Fibroblast of upper back skin (primary cell): ENCODE data around the gene PPP2R5B.

Experiments used
- DNase-seq: peaks from one replicate; pipeline ENCODE4 v3.0.0-alpha.2; 2013

Gene PPP2R5B

DNA sequence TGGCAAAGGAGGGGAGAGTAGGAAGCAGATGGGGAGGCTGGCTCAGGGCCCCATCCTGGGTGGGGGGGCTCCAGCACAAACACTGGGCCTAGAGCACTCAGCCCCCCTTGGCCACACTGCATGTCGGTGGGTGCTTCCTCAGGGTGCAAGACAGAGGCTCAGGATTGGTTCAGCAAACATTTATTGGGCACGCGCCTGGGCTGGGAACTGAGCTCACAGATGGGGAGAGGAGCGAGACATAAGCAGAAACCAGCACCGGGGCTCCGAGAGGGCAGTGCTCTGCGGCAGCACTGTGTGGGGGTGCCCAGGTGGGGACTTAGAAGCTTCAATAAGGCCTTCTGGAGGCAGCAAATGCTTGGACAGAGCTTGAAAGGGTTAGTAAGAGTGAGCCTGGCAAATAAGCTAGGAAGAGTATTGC lies 34.0 kb upstream of the PPP2R5B start:
- DNase-seq, result no peak

GRCh38 chr11:64891215-64891848 lies 33.2 kb upstream of the PPP2R5B start:
- DNase-seq, result no peak

GRCh38 chr11:64891880-64892279 lies 32.6 kb upstream of the PPP2R5B start:
- DNase-seq, result no peak

- no peak for DNase-seq
Measured at GRCh38 chr11:64892411-64892831, 32.1 kb upstream of the PPP2R5B start.

DNA sequence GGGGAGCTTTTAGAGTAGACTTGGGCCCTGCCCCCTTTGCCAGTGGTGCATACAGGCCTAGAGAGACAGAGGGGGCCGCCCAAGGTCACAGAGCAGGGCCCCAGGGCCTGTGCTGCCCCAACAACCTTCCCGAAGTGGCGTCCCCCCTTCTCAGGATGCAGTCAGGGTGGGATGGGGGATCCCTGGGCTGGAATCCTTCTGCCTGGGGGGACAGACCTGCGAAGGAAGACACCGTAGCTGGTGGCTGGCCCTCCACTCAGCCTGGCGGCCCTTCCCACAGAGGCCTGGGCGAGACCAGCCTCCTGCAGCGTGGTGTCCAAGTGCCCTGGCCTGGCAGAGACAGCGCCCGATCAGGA lies 31.7 kb upstream of the PPP2R5B start:
- no peak for DNase-seq

DNA sequence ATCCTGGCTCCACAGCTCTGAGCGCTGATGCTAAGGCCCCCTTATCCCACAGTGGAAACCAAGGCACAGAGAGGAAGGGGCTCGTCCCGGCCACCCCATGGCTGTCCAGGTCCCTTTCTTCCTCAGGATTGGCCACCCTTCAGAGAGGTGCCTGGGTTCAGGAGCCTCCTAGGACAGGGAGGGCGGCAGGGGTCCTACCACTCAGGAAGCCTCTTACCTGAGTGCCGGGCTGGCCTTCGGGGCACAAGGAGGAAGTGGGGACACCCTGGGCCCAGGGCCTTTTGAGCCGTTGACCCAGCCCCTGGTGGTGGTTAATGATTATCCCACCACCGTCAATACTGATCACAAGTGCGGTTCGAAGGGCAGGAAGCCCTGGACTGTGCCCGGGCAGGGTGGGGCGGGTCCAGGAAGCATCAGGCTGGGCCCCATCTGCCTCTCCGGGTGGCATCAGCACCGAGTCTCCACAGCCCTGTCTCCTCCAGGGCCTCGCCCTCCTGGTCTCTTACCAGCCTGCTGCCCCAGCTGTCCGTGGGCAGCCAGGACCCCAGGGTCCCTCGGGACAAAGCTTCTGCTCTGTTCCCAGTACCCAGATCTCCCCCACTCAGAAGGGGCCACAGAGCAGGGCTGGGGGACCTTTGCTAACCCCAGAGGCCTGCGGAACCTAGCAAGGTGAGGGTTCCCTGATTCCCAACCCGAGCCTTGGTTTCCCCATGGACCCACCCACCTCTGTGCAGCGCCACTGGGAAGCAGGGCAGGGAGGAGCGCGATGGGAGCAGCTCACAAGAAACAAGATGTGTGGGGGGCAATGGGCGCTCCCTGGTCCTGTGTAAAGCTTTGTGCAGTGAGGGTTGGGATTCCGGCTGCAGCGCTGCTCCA lies 31.1 kb upstream of the PPP2R5B start:
- DNase-seq, result no peak

- DNase-seq, result peak; percentile 62
Measured at GRCh38 chr11:64894070-64894811, 30.2 kb upstream of the PPP2R5B start.

DNA sequence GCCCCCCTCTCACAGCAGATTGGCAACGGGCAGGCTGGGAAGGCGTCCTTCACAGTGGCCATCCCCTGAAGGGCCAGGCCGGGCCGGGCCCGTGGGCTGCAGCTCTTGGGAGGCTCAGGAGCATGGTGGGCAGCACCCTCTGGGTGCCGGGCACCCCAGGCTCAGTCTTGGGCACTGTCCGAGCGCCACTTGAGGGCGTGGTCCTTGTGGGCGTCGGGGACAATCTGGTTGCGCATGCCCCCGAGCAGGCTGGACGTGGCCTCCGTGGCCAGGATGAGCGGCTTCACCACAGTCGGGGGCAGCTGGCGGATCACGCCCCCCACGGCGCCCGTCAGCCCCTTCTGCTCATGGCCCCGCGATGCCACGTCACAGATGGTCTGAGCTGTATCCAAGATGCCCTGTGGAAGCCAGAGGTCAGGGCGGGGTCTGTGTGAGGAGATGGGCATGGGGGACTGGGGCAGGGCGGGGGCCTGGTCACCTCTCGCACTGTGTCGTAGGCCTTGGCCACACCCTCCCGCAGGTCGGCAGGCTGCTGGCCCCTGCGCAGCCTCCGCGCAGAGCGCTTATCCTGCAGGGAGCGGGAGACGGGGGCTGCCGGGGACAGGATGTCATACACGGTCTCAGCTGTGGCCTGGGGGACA lies 29.6 kb upstream of the PPP2R5B start:
- DNase-seq, result no peak

GRCh38 chr11:64896448-64897022 lies 28.0 kb upstream of the PPP2R5B start:
- DNase-seq, result no peak

- no peak for DNase-seq
Measured at GRCh38 chr11:64897381-64898075, 27.0 kb upstream of the PPP2R5B start.

DNA sequence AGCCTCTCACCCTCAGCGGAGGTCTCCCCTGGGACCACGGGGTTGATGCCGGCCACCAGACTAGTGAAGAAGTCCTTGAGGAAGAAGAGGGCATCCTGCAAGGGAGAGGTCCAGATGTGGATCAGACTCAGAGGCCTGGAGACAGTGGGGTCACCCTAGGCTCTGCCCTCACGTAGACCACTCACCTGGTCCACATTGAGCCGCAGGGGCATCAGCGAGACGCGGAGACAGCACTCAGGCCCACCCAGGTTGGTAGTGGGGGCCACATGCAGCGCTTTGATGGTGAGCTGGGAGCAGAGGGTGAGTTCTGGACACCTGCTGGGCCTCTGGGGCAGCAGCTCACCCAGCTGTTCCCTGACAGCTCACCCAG lies 26.4 kb upstream of the PPP2R5B start:
- DNase-seq, result no peak

- DNase-seq, result no peak
Measured at GRCh38 chr11:64898541-64898940, 25.9 kb upstream of the PPP2R5B start.

DNA sequence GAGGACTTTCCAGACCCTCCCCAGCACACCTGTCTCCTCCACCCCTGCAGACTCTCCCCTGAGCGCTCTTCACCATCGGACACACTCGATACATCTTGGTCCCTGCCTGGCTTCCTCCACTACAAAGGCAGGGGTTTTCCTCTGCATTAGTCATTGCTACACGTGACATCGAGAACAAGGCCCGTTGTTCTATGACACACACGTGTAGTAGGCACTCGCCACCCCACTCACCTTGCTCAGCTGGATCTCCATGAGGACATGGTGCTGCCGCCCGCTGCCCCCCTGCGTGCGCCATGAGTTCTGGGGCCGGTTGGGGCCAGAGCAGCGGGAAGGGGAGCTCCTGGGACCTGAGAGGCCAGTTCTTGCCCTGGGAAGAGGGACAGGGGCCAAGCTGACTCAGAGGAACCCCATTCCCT lies 24.2 kb upstream of the PPP2R5B start:
- DNase-seq, result no peak

GRCh38 chr11:64900774-64901173 lies 23.7 kb upstream of the PPP2R5B start:
- no peak for DNase-seq

- no peak for DNase-seq
Measured at GRCh38 chr11:64902102-64902900, 22.2 kb upstream of the PPP2R5B start.

- DNase-seq, result no peak
Measured at GRCh38 chr11:64903291-64903833, 21.1 kb upstream of the PPP2R5B start.

- DNase-seq, result no peak
Measured at GRCh38 chr11:64905516-64906313, 18.8 kb upstream of the PPP2R5B start.

- DNase-seq, result no peak
Measured at GRCh38 chr11:64906314-64906635, 18.2 kb upstream of the PPP2R5B start.

GRCh38 chr11:64908766-64909165 lies 15.7 kb upstream of the PPP2R5B start:
- no peak for DNase-seq

- no peak for DNase-seq
Measured at GRCh38 chr11:64909653-64910343, 14.7 kb upstream of the PPP2R5B start.
